Measurements from ENCODE around the gene DDX25. TPM values are rescaled to one million over a fixed set of nuclear protein-coding genes. Genes with fewer than 3 reads are reported as not detected.
"Not testable (repeated sequence)": the region's sequence is repeated elsewhere in the genome, so short reads cannot be mapped to it uniquely, and the experiment has no call there.

DDX25 gene
- not detected for total RNA-seq
- polyA plus RNA-seq = under 1 TPM in 1 of 2 donors, not detected in 1; 0.01 TPM
- long read RNA-seq, donor 1 = 0 reads
- long read RNA-seq, donor 2 = 0 reads
- long read RNA-seq, donor 3 = 0 reads

- DNase-seq (no peak), ATAC-seq (peak in 2 of 8 donors; percentile 28 to 45)
- Histone ChIP-seq H3K27ac (no peak within 1 kb of the TSS), H3K4me3 (peak within 1 kb of the TSS; percentile 43 to 90 (median 70)), H3K9me3 (no peaks in the 10 kb centered on the region), H3K27me3 (peaks cover 0 to 36% (median 28%) of the 10 kb centered on the region in 7 donors), H3K36me3 (peaks cover 0 to 21% (median 0%) of the 10 kb centered on the region in 9 donors), H3K4me1 (peaks cover 6 to 30% (median 23%) of the 10 kb centered on the region in 9 donors)
- intact Hi-C loops (cut with DNase I) = no loop called here
- WGBS, 2 donors = 1 to 3% methylated on average over 72 to 81 of the region's 81 CpGs
- TF ChIP-seq, protein P1, sequence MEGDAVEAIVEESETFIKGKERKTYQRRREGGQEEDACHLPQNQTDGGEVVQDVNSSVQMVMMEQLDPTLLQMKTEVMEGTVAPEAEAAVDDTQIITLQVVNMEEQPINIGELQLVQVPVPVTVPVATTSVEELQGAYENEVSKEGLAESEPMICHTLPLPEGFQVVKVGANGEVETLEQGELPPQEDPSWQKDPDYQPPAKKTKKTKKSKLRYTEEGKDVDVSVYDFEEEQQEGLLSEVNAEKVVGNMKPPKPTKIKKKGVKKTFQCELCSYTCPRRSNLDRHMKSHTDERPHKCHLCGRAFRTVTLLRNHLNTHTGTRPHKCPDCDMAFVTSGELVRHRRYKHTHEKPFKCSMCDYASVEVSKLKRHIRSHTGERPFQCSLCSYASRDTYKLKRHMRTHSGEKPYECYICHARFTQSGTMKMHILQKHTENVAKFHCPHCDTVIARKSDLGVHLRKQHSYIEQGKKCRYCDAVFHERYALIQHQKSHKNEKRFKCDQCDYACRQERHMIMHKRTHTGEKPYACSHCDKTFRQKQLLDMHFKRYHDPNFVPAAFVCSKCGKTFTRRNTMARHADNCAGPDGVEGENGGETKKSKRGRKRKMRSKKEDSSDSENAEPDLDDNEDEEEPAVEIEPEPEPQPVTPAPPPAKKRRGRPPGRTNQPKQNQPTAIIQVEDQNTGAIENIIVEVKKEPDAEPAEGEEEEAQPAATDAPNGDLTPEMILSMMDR (IDR thresholded peaks at IDR 0.05) = no peak
Measured at GRCh38 chr11:125903711-125904659, at the start of gene DDX25. Gene DDX25, plus strand, starts transcription at chr11:125904508. Its CDS starts 10 bp downstream, at chr11:125904518.

DNA sequence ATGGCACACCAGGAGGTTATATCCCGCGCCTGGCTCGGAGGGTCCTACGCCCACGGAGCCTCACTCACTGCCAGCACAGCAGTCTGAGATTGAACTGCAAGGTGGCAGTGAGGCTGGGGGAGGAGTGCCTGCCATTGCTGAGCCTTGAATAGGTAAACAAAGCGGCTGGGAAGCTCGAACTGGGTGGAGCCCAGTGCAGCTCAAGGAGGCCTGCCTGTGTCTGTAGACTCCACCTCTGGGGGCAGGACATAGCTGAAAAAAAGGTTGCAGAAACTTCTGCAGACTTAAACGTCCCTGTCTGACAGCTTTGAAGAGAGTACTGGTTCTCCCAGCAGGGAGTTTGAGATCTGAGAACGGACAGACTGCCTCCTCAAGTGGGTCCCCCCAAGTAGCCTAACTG is 46.6 kb upstream of the DDX25 start:
- H3K36me3 ChIP-seq; intact Hi-C loops (cut with DNase I); H3K27ac ChIP-seq; DNase-seq; H3K4me1 ChIP-seq; H3K27me3 ChIP-seq; H3K9me3 ChIP-seq; H3K4me3 ChIP-seq; ATAC-seq: not testable (repeated sequence)
- WGBS, 2 donors = 82 to 88% methylated on average over 9 of the region's 9 CpGs

GRCh38 chr11:125862786-125863185 is 41.5 kb upstream of the DDX25 start:
- intact Hi-C loops (cut with DNase I); H3K4me3 ChIP-seq; H3K9me3 ChIP-seq; H3K36me3 ChIP-seq; H3K27me3 ChIP-seq; H3K4me1 ChIP-seq; H3K27ac ChIP-seq; DNase-seq; ATAC-seq: not testable (repeated sequence)
- WGBS, 2 donors = 96 to 97% methylated on average over 19 to 30 of the region's 33 CpGs

DNA sequence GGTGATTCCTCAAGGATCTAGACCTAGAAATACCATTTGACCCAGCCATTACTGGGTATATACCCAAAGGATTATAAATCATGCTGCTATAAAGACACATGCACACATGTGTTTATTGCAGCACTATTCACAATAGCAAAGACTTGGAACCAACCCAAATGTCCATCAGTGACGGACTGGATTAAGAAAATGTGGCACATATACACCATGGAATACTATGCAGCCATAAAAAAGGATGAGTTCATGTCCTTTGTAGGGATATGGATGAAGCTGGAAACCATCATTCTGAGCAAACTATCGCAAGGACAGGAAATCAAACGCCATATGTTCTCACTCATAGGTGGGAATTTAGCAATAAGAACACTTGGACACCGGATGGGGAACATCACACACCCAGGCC is 39.0 kb upstream of the DDX25 start:
- H3K4me3 ChIP-seq; H3K27ac ChIP-seq; DNase-seq; H3K27me3 ChIP-seq; H3K9me3 ChIP-seq; ATAC-seq; H3K36me3 ChIP-seq; intact Hi-C loops (cut with DNase I); H3K4me1 ChIP-seq: not testable (repeated sequence)
- 89 to 96% methylated on average over 4 of the region's 4 CpGs for WGBS, 2 donors

GRCh38 chr11:125869521-125869920 is 34.8 kb upstream of the DDX25 start:
- intact Hi-C loops (cut with DNase I) = no loop called here
- H3K27me3 ChIP-seq = no peaks in the 10 kb centered on the region
- DNase-seq = no peak
- TF ChIP-seq, protein P1 (IDR thresholded peaks at IDR 0.05) = no peak
- peaks cover 0 to 2% (median 0%) of the 10 kb centered on the region in 9 donors for H3K4me1 ChIP-seq
- 73 to 79% methylated on average over 2 of the region's 2 CpGs for WGBS, 2 donors
- H3K9me3 ChIP-seq = peaks cover 0 to 8% (median 0%) of the 10 kb centered on the region in 11 donors
- no peaks in the 10 kb centered on the region for H3K36me3 ChIP-seq
- no peak overlapping the region for H3K4me3 ChIP-seq
- H3K27ac ChIP-seq = no peak overlapping the region
- no peak for ATAC-seq

Measured in heart right ventricle (tissue), 16 donors.